ENCODE measurements around the gene SDHB. TPM values are rescaled to one million over a fixed set of nuclear protein-coding genes. Genes with fewer than 3 reads are reported as not detected.

The SDHB gene
- total and polyA plus RNA-seq, 2 of the 8 experiments (the other 6 are each of a cell fraction or from before 2014, with no cell fraction given), result 84.0 to 98.7 TPM

GRCh38 chr1:17095141-17095540 is 41.3 kb upstream of the SDHB start (continued):
- TF ChIP-seq MAX (IDR thresholded peaks at IDR 0.05) (no peak), GTF2F1 (IDR thresholded peaks at IDR 0.05; ENCODE audit: borderline replicate concordance, low read depth, low read length) (no peak)
